ENCODE results near the gene S100A5. TPM values are rescaled to one million over a fixed set of nuclear protein-coding genes. Genes with fewer than 3 reads are reported as not detected.

Gene S100A5
- total and polyA plus RNA-seq, 2 of the 8 experiments (the other 6 are each of a cell fraction or from before 2014, with no cell fraction given): not detected

DNA sequence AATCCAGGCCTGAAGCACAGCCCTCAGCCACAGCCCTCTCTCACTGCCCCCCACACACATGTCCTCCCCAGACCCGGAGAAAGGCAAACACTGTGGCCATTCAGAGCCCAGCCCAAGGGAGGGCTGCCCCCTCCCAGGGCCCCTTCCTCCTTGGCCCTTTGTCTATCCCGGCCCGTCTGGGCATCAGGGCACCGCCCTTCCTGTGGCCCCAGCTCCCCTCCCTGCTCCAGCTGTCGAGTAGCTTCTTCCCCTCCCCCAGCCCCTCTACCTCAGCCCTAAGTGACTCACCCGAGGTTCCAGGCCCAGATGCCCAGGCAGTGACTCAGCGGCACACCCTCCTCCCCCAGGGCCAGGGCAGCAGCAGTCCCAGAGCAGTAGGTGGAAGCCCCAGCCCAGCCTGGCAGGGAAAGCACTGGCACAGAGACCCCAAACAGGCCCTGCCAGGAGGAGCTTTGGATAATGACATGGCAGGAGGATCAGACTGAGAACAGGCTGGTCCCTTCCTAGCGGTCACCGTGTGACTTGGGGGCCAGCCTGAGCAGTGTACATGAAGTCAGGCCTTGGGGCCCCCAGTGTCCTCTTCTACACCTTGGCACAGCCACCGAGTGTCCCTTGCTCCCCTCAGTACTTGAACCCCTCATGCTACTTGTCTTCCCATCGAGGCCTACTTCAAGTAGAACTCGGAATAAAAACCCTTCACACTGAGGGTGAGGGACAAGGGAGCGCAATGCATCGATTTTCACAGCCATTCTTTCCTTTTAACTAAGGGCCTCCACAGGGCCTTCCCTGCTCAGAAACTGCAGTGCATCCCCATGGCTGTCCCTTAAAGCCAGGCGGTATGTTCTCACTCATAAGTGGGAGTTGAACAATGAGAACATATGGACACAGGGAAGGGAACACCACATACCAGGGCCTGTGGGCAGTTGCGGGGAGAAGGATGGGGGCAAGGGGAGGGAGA lies 26.0 kb upstream of the S100A5 start (continued):
- no peak for TF ChIP-seq PHF8 (conservative IDR thresholded peaks at IDR 0.05; ENCODE audit: low read depth, low read length)
- TF ChIP-seq GABPA (IDR thresholded peaks at IDR 0.05; ENCODE audit: borderline replicate concordance, insufficient read depth, low read length): no peak
- TF ChIP-seq KDM5A (IDR thresholded peaks at IDR 0.05; ENCODE audit: low read length): no peak
- no peak for TF ChIP-seq KDM1A (IDR thresholded peaks at IDR 0.05; ENCODE audit: borderline replicate concordance, low read length)
- TF ChIP-seq EZH2 (IDR thresholded peaks at IDR 0.05; ENCODE audit: low read depth, low read length, severe bottlenecking): no peak
- no peak for TF ChIP-seq NANOG (IDR thresholded peaks at IDR 0.05; ENCODE audit: insufficient read depth, low read depth, low read length, poor library complexity, severe bottlenecking)
- TF ChIP-seq TCF12 (IDR thresholded peaks at IDR 0.05; ENCODE audit: low read depth, low read length): peak; percentile 85; the same call in 1 of the 2 replicates
- TF ChIP-seq SIRT6 (IDR thresholded peaks at IDR 0.05; ENCODE audit: low read length): no peak
- TF ChIP-seq, protein P1, sequence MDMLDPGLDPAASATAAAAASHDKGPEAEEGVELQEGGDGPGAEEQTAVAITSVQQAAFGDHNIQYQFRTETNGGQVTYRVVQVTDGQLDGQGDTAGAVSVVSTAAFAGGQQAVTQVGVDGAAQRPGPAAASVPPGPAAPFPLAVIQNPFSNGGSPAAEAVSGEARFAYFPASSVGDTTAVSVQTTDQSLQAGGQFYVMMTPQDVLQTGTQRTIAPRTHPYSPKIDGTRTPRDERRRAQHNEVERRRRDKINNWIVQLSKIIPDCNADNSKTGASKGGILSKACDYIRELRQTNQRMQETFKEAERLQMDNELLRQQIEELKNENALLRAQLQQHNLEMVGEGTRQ (IDR thresholded peaks at IDR 0.05; ENCODE audit: low read length): no peak
- no peak; the same call in 1 of the 2 replicates for TF ChIP-seq CHD2 (IDR thresholded peaks at IDR 0.05; ENCODE audit: low read length)
- TF ChIP-seq SP4 (IDR thresholded peaks at IDR 0.05; ENCODE audit: low read length): no peak
- peak; percentile 96 for TF ChIP-seq JUN (IDR thresholded peaks at IDR 0.05; ENCODE audit: low read depth, low read length)
- TF ChIP-seq JUND (IDR thresholded peaks at IDR 0.05; ENCODE audit: low read length): peak; percentile 99
- no peak for TF ChIP-seq KDM4A (IDR thresholded peaks at IDR 0.05; ENCODE audit: low read depth, low read length, severe bottlenecking)
- no peak for TF ChIP-seq CHD1 (IDR thresholded peaks at IDR 0.05; ENCODE audit: low read depth, low read length)
- no peak for TF ChIP-seq SUZ12 (IDR thresholded peaks at IDR 0.05; ENCODE audit: low read length)
- TF ChIP-seq CREB1 (IDR thresholded peaks at IDR 0.05): no peak
- TF ChIP-seq FOSL1 (IDR thresholded peaks at IDR 0.05; ENCODE audit: insufficient read depth, low read depth, low read length): 0 out of 2 replicates have a peak, but pooled peaks have one; percentile 5
- TF ChIP-seq, protein P2, sequence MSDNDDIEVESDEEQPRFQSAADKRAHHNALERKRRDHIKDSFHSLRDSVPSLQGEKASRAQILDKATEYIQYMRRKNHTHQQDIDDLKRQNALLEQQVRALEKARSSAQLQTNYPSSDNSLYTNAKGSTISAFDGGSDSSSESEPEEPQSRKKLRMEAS (IDR thresholded peaks at IDR 0.05): no peak
- no peak for TF ChIP-seq SIN3A (conservative IDR thresholded peaks at IDR 0.05 in 1 of 2, IDR thresholded peaks at IDR 0.05 in 1 of 2; ENCODE audit: low read depth in 1 of 2, low read length in 2 of 2)
- TF ChIP-seq CEBPB (IDR thresholded peaks at IDR 0.05; ENCODE audit: low read depth, low read length): no peak
- peak; percentile 41; the same call in 1 of the 2 replicates for TF ChIP-seq TBP (IDR thresholded peaks at IDR 0.05; ENCODE audit: low read depth, low read length)

Measured in H1 (cell line).